Upper lobe of left lung (tissue), 6 donors: Measurements from ENCODE around the gene ARFRP1. TPM values are rescaled to one million over a fixed set of nuclear protein-coding genes. Genes with fewer than 3 reads are reported as not detected.

Experiments
- ATAC-seq, 2 donors: fragments of 200-7000 bp; cut with Tn5 transposase; one replicate each; pipeline ENCODE4 v1.9.1; 2022; ENCODE audit warnings: mild to moderate bottlenecking in 2 of 2, moderate library complexity in 2 of 2; ENCODE audit not compliant: low FRiP score in 2 of 2
- DNase-seq, 2 donors: peaks; one replicate each; pipeline ENCODE4 v3.0.0-alpha.2; 2019 to 2020
- H3K27ac ChIP-seq, 4 donors: fragments of 200-600 bp; sonication (generic); one replicate each; pipeline ENCODE4 v1.5.1; 2016 to 2019
- H3K27me3 ChIP-seq, 4 donors: fragments of 200-600 bp; sonication (generic); one replicate each; pipeline ENCODE4 v1.5.1; 2017 to 2019
- H3K36me3 ChIP-seq, 4 donors: fragments of 200-600 bp; sonication (generic); one replicate each; pipeline ENCODE4 v1.5.1; 2016 to 2019
- H3K4me1 ChIP-seq, 4 donors: fragments of 200-600 bp; sonication (generic); one replicate each; pipeline ENCODE4 v1.5.1; 2018 to 2019
- H3K4me3 ChIP-seq, 4 donors: fragments of 200-600 bp; sonication (generic); one replicate each; pipeline ENCODE4 v1.5.1; 2017 to 2019; ENCODE audit warnings: mild to moderate bottlenecking in 2 of 4, moderate library complexity in 1 of 4
- H3K9me3 ChIP-seq, 4 donors: fragments of 200-600 bp; sonication (generic); one replicate each; pipeline ENCODE4 v1.5.1; 2018 to 2019
- EP300 ChIP-seq, 4 donors: sonication (generic); formaldehyde crosslinking; IDR thresholded peaks; one replicate each; pipeline ENCODE4 v1.5.1; 2017; ENCODE audit warnings: antibody characterized with exemption in 4 of 4, control low read depth in 2 of 4
- POLR2A ChIP-seq, 4 donors: fragments of 450-650 bp; IDR thresholded peaks; one replicate each; pipeline ENCODE4 v1.5.1; 2016 to 2017; ENCODE audit warnings: antibody characterized with exemption in 4 of 4, mild to moderate bottlenecking in 2 of 4
- POLR2AphosphoS5 ChIP-seq, 2 donors: sonication (generic); formaldehyde crosslinking; IDR thresholded peaks; one replicate each; pipeline ENCODE4 v1.5.1; 2017; ENCODE audit warnings: antibody characterized with exemption in 2 of 2
- WGBS, 2 donors: methylation state at CpG; one replicate each; pipeline ENCODE4 v1.1.5; 2017 to 2018; 5-methylcytosine and 5-hydroxymethylcytosine counted together
- total RNA-seq, 6 donors: library from RNA; depleted of rRNA in 4 of 6; stranded (reverse); fragments of >200 nt in 4 of 6; gene quantifications; one replicate each; pipeline versions ENCODE4 v1.1.0 to v1.2.1, GENCODE V29; 2016 to 2021
- TF ChIP-seq, protein P1 (sequence below), 6 experiments: fragments of 450-650 bp in 4 of 6; fragments of 200-600 bp in 2 of 6; sonication (generic) in 2 of 6; IDR thresholded peaks; one replicate each; pipeline ENCODE4 v1.5.1; 2016 to 2019; ENCODE audit warnings: antibody characterized with exemption in 6 of 6
- donor health status: DM: no; HTN: no; CAD: no; lungs with moderate emphysema.
- donor health status: DM: no; HTN: yes; CAD: no; lungs with severe emphysema.

Gene ARFRP1
- total RNA-seq, 6 donors from 2014 or later: 26.8 to 56.4 (median 46.3) TPM

- peak in 1 of 2 donors; percentile 85 for DNase-seq
- 92 to 95% methylated on average over 26 to 45 of the region's 47 CpGs for WGBS, 2 donors
Measured at GRCh38 chr20:63746751-63747315, 39.1 kb upstream of the ARFRP1 start.

DNA sequence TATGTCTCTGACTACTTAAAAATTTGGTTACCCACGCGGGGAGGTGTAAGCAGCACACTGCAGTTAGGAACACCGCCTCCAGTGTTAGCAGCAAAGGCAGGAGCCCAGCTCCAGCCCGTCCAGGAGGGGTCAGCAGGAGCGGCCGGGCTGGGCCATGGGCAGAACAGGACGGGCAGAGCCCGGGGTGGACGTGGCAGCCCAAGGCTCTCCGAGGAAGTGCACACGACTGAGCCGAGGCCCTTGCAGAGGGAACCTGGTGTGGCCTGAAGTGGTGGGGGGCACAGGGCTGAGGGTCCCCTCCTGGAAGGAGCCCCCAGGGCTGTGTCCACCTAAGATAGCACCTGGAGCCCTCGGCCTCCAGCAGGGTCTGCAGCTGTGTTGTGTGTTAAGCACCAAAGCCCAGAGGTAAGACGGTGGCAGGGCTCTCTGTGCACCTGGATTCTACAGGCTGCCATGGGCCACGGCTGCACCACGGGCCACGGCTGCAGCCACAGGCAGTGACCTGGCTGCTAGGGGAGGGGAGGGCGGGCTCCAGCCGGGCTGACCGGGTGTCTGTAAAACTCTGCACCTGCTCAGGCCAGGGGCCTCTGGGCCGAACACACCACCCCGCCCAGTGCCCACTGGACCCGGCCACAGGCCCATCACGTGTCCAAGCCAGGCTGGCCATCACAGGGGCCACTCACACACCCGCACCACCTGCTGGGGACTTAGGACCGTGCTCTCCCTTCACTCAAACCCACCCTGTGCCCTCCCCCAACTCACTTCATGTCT lies 38.4 kb upstream of the ARFRP1 start:
- H3K27me3 ChIP-seq: no peaks in the 10 kb centered on the region
- H3K9me3 ChIP-seq: no peaks in the 10 kb centered on the region
- H3K36me3 ChIP-seq: peaks cover 7 to 59% (median 31%) of the 10 kb centered on the region in 4 donors
- no peak overlapping the region for H3K27ac ChIP-seq
- no peak overlapping the region for H3K4me3 ChIP-seq
- peaks cover 9 to 11% (median 10%) of the 10 kb centered on the region in 4 donors for H3K4me1 ChIP-seq
- ATAC-seq: no peak
- DNase-seq: no peak
- 86 to 89% methylated on average over 19 to 21 of the region's 26 CpGs for WGBS, 2 donors
- TF ChIP-seq, protein P1, sequence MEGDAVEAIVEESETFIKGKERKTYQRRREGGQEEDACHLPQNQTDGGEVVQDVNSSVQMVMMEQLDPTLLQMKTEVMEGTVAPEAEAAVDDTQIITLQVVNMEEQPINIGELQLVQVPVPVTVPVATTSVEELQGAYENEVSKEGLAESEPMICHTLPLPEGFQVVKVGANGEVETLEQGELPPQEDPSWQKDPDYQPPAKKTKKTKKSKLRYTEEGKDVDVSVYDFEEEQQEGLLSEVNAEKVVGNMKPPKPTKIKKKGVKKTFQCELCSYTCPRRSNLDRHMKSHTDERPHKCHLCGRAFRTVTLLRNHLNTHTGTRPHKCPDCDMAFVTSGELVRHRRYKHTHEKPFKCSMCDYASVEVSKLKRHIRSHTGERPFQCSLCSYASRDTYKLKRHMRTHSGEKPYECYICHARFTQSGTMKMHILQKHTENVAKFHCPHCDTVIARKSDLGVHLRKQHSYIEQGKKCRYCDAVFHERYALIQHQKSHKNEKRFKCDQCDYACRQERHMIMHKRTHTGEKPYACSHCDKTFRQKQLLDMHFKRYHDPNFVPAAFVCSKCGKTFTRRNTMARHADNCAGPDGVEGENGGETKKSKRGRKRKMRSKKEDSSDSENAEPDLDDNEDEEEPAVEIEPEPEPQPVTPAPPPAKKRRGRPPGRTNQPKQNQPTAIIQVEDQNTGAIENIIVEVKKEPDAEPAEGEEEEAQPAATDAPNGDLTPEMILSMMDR (IDR thresholded peaks at IDR 0.05): no peak
- TF ChIP-seq POLR2AphosphoS5 (IDR thresholded peaks at IDR 0.05): no peak
- TF ChIP-seq POLR2A (IDR thresholded peaks at IDR 0.05): no peak
- TF ChIP-seq EP300 (IDR thresholded peaks at IDR 0.05): no peak

More at GRCh38 chr20:63746751-63747315, 39.1 kb upstream of the ARFRP1 start:
- no peak for ATAC-seq
- Histone ChIP-seq H3K9me3 (no peaks in the 10 kb centered on the region), H3K27me3 (no peaks in the 10 kb centered on the region), H3K27ac (no peak overlapping the region), H3K36me3 (peaks cover 7 to 56% (median 30%) of the 10 kb centered on the region in 4 donors), H3K4me3 (no peak overlapping the region), H3K4me1 (peaks cover 2 to 4% (median 3%) of the 10 kb centered on the region in 4 donors)
- TF ChIP-seq EP300 (IDR thresholded peaks at IDR 0.05) (no peak), POLR2AphosphoS5 (IDR thresholded peaks at IDR 0.05) (no peak)

DNA sequence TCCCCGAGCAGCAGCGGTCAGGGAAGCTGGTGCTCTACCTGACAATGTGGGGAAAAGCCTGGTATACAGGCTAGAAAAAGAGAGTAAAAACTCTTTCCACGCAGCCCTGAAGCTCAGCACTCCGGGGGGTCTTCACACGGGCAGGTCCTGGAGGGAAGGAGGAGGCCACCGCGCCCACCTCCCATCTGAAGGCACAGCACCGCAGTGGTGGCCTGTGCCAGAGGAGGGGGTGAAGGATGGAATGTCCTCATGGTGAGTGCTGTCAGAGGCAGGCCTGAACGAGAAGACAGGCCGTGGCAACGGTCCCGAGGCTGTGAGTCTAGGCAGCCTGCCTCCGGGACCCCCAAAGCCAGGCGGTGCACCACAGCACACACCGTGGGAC lies 37.6 kb upstream of the ARFRP1 start:
- 81 to 84% methylated on average over 15 of the region's 15 CpGs for WGBS, 2 donors
- TF ChIP-seq EP300 (IDR thresholded peaks at IDR 0.05) (no peak), POLR2AphosphoS5 (IDR thresholded peaks at IDR 0.05) (no peak), POLR2A (IDR thresholded peaks at IDR 0.05) (no peak)
- TF ChIP-seq, protein P1 (IDR thresholded peaks at IDR 0.05): no peak
- Histone ChIP-seq H3K4me3 (no peak overlapping the region), H3K27ac (no peak overlapping the region), H3K4me1 (peaks cover 16 to 18% (median 17%) of the 10 kb centered on the region in 4 donors), H3K27me3 (no peaks in the 10 kb centered on the region), H3K9me3 (no peaks in the 10 kb centered on the region), H3K36me3 (peaks cover 7 to 56% (median 31%) of the 10 kb centered on the region in 4 donors)
- ATAC-seq: no peak
- no peak for DNase-seq

GRCh38 chr20:63744574-63745423 lies 37.0 kb upstream of the ARFRP1 start:
- ATAC-seq: no peak
- TF ChIP-seq EP300 (IDR thresholded peaks at IDR 0.05) (no peak), POLR2A (IDR thresholded peaks at IDR 0.05) (no peak), POLR2AphosphoS5 (IDR thresholded peaks at IDR 0.05) (no peak)
- TF ChIP-seq, protein P1 (IDR thresholded peaks at IDR 0.05): no peak
- H3K9me3 ChIP-seq: no peaks in the 10 kb centered on the region
- peaks cover 7 to 52% (median 31%) of the 10 kb centered on the region in 4 donors for H3K36me3 ChIP-seq
- no peak overlapping the region for H3K4me3 ChIP-seq
- no peak overlapping the region for H3K27ac ChIP-seq
- no peaks in the 10 kb centered on the region for H3K27me3 ChIP-seq
- peaks cover 17 to 20% (median 19%) of the 10 kb centered on the region in 4 donors for H3K4me1 ChIP-seq
- WGBS, 2 donors: 66 to 72% methylated on average over 19 to 25 of the region's 25 CpGs
- no peak for DNase-seq

GRCh38 chr20:63744158-63744557 lies 36.4 kb upstream of the ARFRP1 start:
- Histone ChIP-seq H3K27me3 (no peaks in the 10 kb centered on the region), H3K4me1 (peaks cover 18 to 21% (median 20%) of the 10 kb centered on the region in 4 donors), H3K9me3 (no peaks in the 10 kb centered on the region), H3K27ac (no peak overlapping the region), H3K36me3 (peaks cover 7 to 52% (median 31%) of the 10 kb centered on the region in 4 donors), H3K4me3 (no peak overlapping the region)
- no peak for ATAC-seq
- 72 to 75% methylated on average over 4 of the region's 4 CpGs for WGBS, 2 donors
- DNase-seq: no peak
- TF ChIP-seq, protein P1 (IDR thresholded peaks at IDR 0.05): no peak
- TF ChIP-seq POLR2AphosphoS5 (IDR thresholded peaks at IDR 0.05): no peak
- no peak for TF ChIP-seq EP300 (IDR thresholded peaks at IDR 0.05)
- TF ChIP-seq POLR2A (IDR thresholded peaks at IDR 0.05): no peak
